Testis (tissue), 3 donors: Measurements from ENCODE around the gene MCM3AP. TPM values are rescaled to one million over a fixed set of nuclear protein-coding genes. Genes with fewer than 3 reads are reported as not detected.

Source experiments
- DNase-seq: peaks from one replicate; pipeline ENCODE4 v3.0.0-alpha.2; 2019
- H3K27ac ChIP-seq, 2 donors: fragments of 200-600 bp; sonication (generic); one replicate each; pipeline ENCODE4 v1.5.1; 2019
- H3K27me3 ChIP-seq: fragments of 200-600 bp; sonication (generic); one replicate; pipeline ENCODE4 v1.5.1; 2019
- H3K36me3 ChIP-seq: fragments of 200-600 bp; sonication (generic); one replicate; pipeline ENCODE4 v1.5.1; 2017; ENCODE audit warnings: low read depth; ENCODE audit errors: missing control alignments
- H3K4me1 ChIP-seq: fragments of 200-600 bp; sonication (generic); one replicate; pipeline ENCODE4 v1.5.1; 2019
- H3K4me3 ChIP-seq, 2 donors: fragments of 200-600 bp; sonication (generic); one replicate each; pipeline ENCODE4 v1.5.1; 2017 to 2019
- H3K9me3 ChIP-seq: fragments of 200-600 bp; sonication (generic); one replicate; pipeline ENCODE4 v1.5.1; 2017
- POLR2A ChIP-seq: fragments of 450-650 bp; IDR thresholded peaks from one replicate; pipeline ENCODE4 v1.6.1; 2017; ENCODE audit warnings: antibody characterized with exemption, mild to moderate bottlenecking, moderate library complexity
- WGBS, 2 donors: methylation state at CpG; one replicate each; pipeline ENCODE4 v1.1.5; 2018; 5-methylcytosine and 5-hydroxymethylcytosine counted together
- intact Hi-C: fragments of 100-400 bp; cut with DNase I; formaldehyde crosslinking; loops from one replicate; pipeline ENCODE4 v1.15.1; 2023; ENCODE audit warnings: low total_unique reads
- polyA plus RNA-seq: library from polyadenylated mRNA; stranded (reverse); fragments of 350-450 nt; fragmentation: Illumina TruSeq; extraction: RNeasy Lipid Tissue Mini Kit (QIAGEN cat#74804); gene quantifications from one replicate; pipeline ENCODE4 v1.2.3, GENCODE V29; 2014; ENCODE audit warnings: low read depth, low replicate concordance; ENCODE audit not compliant: insufficient read depth
- total RNA-seq, 2 donors: library from RNA; depleted of rRNA; stranded (reverse); fragments of >200 nt; gene quantifications; one replicate each; pipeline ENCODE4 v1.2.3, GENCODE V29; 2016
- TF ChIP-seq, protein P1 (sequence below), 3 experiments: fragments of 450-650 bp in 2 of 3; fragments of 200-600 bp in 1 of 3; sonication (generic) in 1 of 3; IDR thresholded peaks; one replicate each; pipeline ENCODE4 v1.5.1; 2016 to 2019; ENCODE audit warnings: antibody characterized with exemption in 3 of 3, mild to moderate bottlenecking in 2 of 3, moderate library complexity in 1 of 3

MCM3AP gene
- total and polyA plus RNA-seq, 3 donors from 2014 or later, result 68.3 to 136 (median 107) TPM

DNA sequence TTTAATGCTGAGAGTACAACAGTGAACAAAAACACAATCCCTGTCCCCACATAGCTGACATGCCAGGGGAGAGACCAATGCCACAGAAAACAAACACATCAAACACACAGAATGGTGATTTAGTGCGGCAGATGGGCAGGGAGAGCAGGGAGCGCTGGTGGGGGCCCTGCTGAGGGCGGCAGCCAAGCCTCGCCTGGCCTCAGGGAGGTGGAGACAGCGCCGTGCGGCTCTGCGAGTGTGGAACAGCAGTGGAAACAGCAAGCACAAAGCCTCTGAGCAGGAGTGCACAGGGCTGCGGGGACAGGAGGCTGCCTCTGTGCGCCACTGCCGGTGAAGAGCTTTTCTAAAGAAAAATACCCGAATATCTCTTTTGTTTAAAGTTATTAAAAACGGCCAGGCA lies 17.0 kb downstream of the MCM3AP start:
- Histone ChIP-seq H3K9me3 (no peaks in the 10 kb centered on the region), H3K27me3 (no peaks in the 10 kb centered on the region), H3K4me3 (no peak overlapping the region), H3K4me1 (no peaks in the 10 kb centered on the region), H3K36me3 (peaks cover 4% of the 10 kb centered on the region), H3K27ac (no peak overlapping the region)
- intact Hi-C loops, result no loop called here
- WGBS, 2 donors, result 94% methylated on average over 13 of the region's 13 CpGs
- TF ChIP-seq, protein P1, sequence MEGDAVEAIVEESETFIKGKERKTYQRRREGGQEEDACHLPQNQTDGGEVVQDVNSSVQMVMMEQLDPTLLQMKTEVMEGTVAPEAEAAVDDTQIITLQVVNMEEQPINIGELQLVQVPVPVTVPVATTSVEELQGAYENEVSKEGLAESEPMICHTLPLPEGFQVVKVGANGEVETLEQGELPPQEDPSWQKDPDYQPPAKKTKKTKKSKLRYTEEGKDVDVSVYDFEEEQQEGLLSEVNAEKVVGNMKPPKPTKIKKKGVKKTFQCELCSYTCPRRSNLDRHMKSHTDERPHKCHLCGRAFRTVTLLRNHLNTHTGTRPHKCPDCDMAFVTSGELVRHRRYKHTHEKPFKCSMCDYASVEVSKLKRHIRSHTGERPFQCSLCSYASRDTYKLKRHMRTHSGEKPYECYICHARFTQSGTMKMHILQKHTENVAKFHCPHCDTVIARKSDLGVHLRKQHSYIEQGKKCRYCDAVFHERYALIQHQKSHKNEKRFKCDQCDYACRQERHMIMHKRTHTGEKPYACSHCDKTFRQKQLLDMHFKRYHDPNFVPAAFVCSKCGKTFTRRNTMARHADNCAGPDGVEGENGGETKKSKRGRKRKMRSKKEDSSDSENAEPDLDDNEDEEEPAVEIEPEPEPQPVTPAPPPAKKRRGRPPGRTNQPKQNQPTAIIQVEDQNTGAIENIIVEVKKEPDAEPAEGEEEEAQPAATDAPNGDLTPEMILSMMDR (IDR thresholded peaks at IDR 0.05), result no peak
- no peak for TF ChIP-seq POLR2A
- DNase-seq, result no peak

DNA sequence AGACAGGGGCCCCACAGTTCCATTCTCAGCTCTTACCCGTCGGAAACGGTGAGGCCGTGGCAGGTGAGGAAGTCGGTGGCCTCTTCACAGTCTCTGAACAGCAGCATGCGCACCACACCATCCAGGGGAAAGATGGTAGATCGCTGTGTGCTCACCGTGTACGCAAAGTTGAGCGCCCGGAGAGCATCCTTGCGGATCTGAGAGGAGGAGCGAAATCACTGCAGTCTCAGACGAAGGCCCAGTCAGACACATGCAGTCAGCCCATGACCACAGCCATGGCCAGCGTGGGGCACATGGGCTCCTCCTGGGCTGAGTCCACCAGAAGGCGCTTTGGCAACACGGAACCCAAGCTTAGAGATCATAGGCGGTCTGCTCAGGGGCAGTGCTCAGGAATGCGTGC lies 18.5 kb downstream of the MCM3AP start:
- Histone ChIP-seq H3K36me3 (peaks cover 4% of the 10 kb centered on the region), H3K27ac (no peak overlapping the region), H3K4me3 (no peak overlapping the region), H3K27me3 (no peaks in the 10 kb centered on the region), H3K9me3 (no peaks in the 10 kb centered on the region), H3K4me1 (no peaks in the 10 kb centered on the region)
- WGBS, 2 donors, result 77 to 94% methylated on average over 11 to 19 of the region's 19 CpGs
- TF ChIP-seq, protein P1 (IDR thresholded peaks at IDR 0.05), result no peak
- TF ChIP-seq POLR2A, result no peak
- intact Hi-C loops, result no loop called here
- no peak for DNase-seq

DNA sequence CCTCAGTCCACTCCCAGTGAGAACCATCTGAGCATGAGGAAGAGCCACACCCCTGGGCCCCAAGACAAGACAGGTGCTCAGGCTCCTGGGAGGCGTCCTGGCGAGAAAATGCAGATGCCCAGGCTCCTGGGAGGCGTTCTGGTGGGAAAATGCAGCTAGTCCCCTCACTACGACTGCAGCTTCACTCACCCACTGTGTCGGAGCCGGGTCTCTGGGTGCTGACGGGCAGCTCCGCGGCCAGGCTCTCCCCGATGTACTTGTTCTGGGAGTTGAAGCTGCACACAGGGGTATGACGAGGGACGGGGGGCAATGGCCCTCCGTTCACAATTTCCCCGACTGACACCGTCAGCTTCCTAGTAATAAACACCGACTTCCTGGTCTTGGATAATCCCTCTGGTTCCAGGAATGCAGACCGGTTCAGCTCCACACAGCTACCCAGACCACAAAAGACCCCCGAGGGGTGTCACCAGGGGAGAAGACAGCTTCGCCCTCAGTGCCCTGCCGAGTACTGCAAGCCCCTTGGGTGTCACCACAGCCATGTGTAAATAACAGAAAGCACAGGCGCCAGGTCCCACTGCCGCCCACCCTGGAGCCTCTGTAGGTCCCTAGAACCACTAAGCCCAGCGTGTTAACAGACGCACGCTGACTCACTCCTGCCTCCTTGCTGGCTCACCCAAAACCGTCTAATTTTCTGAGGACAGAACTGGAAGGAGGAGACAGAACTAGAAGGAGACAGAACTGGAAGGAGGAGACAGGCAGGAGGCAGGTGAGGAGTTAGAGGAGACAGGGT lies 19.5 kb downstream of the MCM3AP start:
- intact Hi-C loops, result no loop called here
- H3K36me3 ChIP-seq, result peaks cover 4% of the 10 kb centered on the region

DNA sequence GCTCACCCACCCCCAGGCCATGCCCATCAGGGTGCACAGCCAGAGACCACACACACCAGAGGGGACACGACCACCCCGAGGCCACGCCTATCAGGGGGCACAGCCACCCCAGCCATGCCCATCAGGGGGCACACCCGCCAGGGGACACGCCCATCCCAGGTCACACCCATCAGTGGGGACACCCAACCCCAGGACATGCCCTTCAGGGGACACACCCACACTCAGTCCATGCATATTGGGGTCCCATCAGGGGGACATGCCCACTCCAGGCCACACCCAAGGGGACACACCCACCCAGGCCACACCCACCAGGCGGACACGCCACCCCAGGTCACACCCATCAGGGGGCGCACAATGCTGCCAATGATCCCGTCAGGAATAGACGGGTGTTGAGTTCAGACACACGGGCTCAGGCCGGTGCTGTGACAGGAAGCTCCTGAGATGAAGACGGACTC lies 20.7 kb downstream of the MCM3AP start:
- no peak for TF ChIP-seq POLR2A
- TF ChIP-seq, protein P1 (IDR thresholded peaks at IDR 0.05), result no peak
- Histone ChIP-seq H3K27me3 (no peaks in the 10 kb centered on the region), H3K36me3 (peaks cover 4% of the 10 kb centered on the region), H3K4me1 (no peaks in the 10 kb centered on the region), H3K4me3 (no peak overlapping the region), H3K9me3 (no peaks in the 10 kb centered on the region), H3K27ac (no peak overlapping the region)
- no peak for DNase-seq
- intact Hi-C loops, result no loop called here
- WGBS, 2 donors, result 90% methylated on average over 8 to 13 of the region's 13 CpGs

More for the DNA sequence above, 19.5 kb downstream of the MCM3AP start:
- 85 to 89% methylated on average over 16 to 26 of the region's 26 CpGs for WGBS, 2 donors
- Histone ChIP-seq H3K9me3 (no peaks in the 10 kb centered on the region), H3K27me3 (no peaks in the 10 kb centered on the region), H3K4me3 (no peak overlapping the region), H3K27ac (no peak overlapping the region), H3K4me1 (no peaks in the 10 kb centered on the region)
- DNase-seq, result no peak
- TF ChIP-seq, protein P1 (IDR thresholded peaks at IDR 0.05), result no peak
- no peak for TF ChIP-seq POLR2A
